Gastroesophageal sphincter (tissue), 4 donors: ENCODE results near the gene PCNT. TPM values are rescaled to one million over a fixed set of nuclear protein-coding genes. Genes with fewer than 3 reads are reported as not detected.

Source experiments
- ATAC-seq: fragments of 150-250 bp; one replicate; pipeline ENCODE4 v1.9.1; 2016; ENCODE audit warnings: mild to moderate bottlenecking, moderate library complexity
- H3K27ac ChIP-seq, 4 donors: fragments of 200-600 bp; sonication (generic) in 3 of 4; 1 replicate in 3 of 4; 2 replicates in 1 of 4; pipeline ENCODE4 v1.5.1; 2016 to 2019
- H3K27me3 ChIP-seq: fragments of 200-600 bp; sonication (generic); one replicate; pipeline ENCODE4 v1.5.1; 2019
- H3K36me3 ChIP-seq, 2 donors: fragments of 200-600 bp; sonication (generic); one replicate each; pipeline ENCODE4 v1.5.1; 2019; ENCODE audit warnings: control low read depth in 1 of 2
- H3K4me1 ChIP-seq, 3 donors: fragments of 200-600 bp; sonication (generic); 1 replicate in 2 of 3; 2 replicates in 1 of 3; pipeline ENCODE4 v1.5.1; 2016 to 2019; ENCODE audit warnings: control low read depth in 2 of 3
- H3K4me3 ChIP-seq, 2 donors: fragments of 200-600 bp; sonication (generic); one replicate each; pipeline ENCODE4 v1.5.1; 2019; ENCODE audit warnings: mild to moderate bottlenecking in 1 of 2, moderate library complexity in 1 of 2
- H3K9me3 ChIP-seq, 3 donors: fragments of 200-600 bp; sonication (generic); one replicate each; pipeline ENCODE4 v1.5.1; 2017 to 2019; ENCODE audit warnings: control low read depth in 2 of 3
- CTCF ChIP-seq, 4 experiments: fragments of 200-600 bp in 2 of 4; fragments of 450-650 bp in 2 of 4; sonication (generic) in 1 of 4; IDR thresholded peaks; one replicate each; pipeline ENCODE4 v1.5.1; 2017 to 2019; ENCODE audit warnings: antibody characterized with exemption in 4 of 4, mild to moderate bottlenecking in 2 of 4, moderate library complexity in 2 of 4
- EP300 ChIP-seq: sonication (generic); formaldehyde crosslinking; IDR thresholded peaks from one replicate; pipeline ENCODE4 v1.6.1; 2017; ENCODE audit warnings: antibody characterized with exemption, mild to moderate bottlenecking
- POLR2A ChIP-seq, 2 donors: fragments of 450-650 bp; IDR thresholded peaks; one replicate each; pipeline ENCODE4 v1.6.1; 2017; ENCODE audit warnings: antibody characterized with exemption in 2 of 2, mild to moderate bottlenecking in 2 of 2, moderate library complexity in 1 of 2
- POLR2AphosphoS5 ChIP-seq: sonication (generic); formaldehyde crosslinking; IDR thresholded peaks from one replicate; pipeline ENCODE4 v1.6.1; 2017; ENCODE audit warnings: antibody characterized with exemption
- WGBS, 2 donors: methylation state at CpG; one replicate each; pipeline ENCODE4 v1.1.5; 2018; ENCODE audit warnings: low coverage in 1 of 2; 5-methylcytosine and 5-hydroxymethylcytosine counted together
- total RNA-seq, 4 donors: library from RNA; depleted of rRNA; stranded (reverse); fragments of >200 nt; gene quantifications; one replicate each; pipeline ENCODE4 v1.1.0, GENCODE V29; 2016

PCNT gene
- total RNA-seq, 4 donors from 2014 or later: 24.3 to 31.1 (median 27.3) TPM

DNA sequence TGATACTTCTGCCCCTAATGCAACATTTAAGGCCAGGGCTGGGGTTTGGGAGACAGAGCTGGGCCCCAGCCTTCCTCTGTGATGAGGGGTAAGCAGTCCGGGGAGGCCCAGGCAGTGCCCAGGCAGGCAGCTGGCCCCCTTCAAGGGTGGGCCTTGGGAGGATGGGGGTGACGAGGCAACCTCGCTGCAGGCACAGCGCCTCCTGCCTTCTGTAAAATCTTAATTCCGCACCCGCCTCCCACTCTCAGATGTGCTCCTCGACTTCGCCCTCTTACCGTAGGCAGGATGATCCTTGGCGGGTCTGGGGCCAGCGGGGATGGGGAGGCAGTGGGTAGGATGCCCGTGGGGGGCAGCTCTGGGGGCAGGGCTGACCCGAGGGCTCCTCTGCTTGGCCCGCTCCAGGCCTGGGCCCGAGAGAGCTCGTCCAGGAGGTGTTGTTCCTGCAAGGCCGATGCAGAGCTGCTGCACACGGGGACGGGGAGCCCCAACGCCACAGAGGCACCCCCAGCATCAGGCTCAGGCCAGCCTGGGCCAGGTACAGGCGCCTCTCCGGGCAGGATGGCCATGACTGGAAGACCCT lies 9.4 kb upstream of the PCNT start:
- H3K9me3 ChIP-seq: no peaks in the 10 kb centered on the region
- no peak for TF ChIP-seq POLR2A (IDR thresholded peaks at IDR 0.05)
- no peak for TF ChIP-seq CTCF (IDR thresholded peaks at IDR 0.05)
- no peak for TF ChIP-seq POLR2AphosphoS5
- TF ChIP-seq EP300: no peak
- H3K4me3 ChIP-seq: no peak overlapping the region
- no peak overlapping the region for H3K27ac ChIP-seq
- WGBS, 2 donors: 97% methylated on average over 6 of the region's 22 CpGs; no CpG with 5 or more reads in 1 of the 2 donors
- no peaks in the 10 kb centered on the region for H3K27me3 ChIP-seq
- H3K4me1 ChIP-seq: no peaks in the 10 kb centered on the region
- H3K36me3 ChIP-seq: peaks cover 0 to 12% of the 10 kb centered on the region in 2 donors
- no peak for ATAC-seq

DNA sequence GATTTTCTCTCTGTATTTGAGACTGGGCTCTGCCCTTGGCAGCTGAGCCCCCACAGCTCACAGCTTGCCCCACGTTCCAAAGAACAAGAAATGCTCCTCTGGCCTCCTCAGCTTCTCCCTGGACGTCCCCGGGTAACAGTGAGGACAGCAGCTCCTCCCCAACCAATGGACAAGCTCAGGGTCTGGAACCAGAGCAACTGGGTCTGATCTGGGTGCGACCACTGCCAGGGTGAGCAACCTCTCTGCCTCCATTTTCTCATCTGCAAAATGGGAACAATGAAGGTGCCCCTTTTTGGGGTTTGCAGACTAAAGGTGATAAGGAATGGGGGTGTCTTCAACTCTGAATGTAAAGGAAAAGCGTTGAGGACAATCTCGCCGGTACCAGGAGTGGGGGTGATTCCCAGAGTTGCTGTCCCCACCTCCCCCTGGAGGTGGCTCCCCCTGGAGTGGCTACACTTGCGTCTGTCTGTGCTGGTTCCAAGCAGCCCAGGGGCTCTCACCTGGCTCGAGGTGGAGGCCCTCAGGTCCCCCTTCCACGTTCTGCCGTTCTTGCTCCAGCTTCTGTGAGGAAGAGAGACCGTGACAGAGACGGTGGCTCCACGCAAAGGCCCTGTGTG lies 7.1 kb upstream of the PCNT start:
- H3K9me3 ChIP-seq: no peaks in the 10 kb centered on the region
- TF ChIP-seq POLR2A (IDR thresholded peaks at IDR 0.05) (no peak), CTCF (IDR thresholded peaks at IDR 0.05) (no peak), EP300 (no peak), POLR2AphosphoS5 (no peak)
- peaks cover 0 to 3% of the 10 kb centered on the region in 2 donors for H3K36me3 ChIP-seq
- H3K27ac ChIP-seq: no peak overlapping the region
- no peak overlapping the region for H3K4me3 ChIP-seq
- H3K4me1 ChIP-seq: no peaks in the 10 kb centered on the region
- ATAC-seq: no peak
- WGBS, 2 donors: 100% methylated on average over 1 of the region's 14 CpGs; no CpG with 5 or more reads in 1 of the 2 donors
- no peaks in the 10 kb centered on the region for H3K27me3 ChIP-seq

- H3K4me3 ChIP-seq: no peak overlapping the region
- 40% methylated on average over 4 of the region's 20 CpGs; no CpG with 5 or more reads in 1 of the 2 donors for WGBS, 2 donors
- peaks cover 0 to 3% of the 10 kb centered on the region in 2 donors for H3K36me3 ChIP-seq
- peaks cover 0 to 10% (median 8%) of the 10 kb centered on the region in 3 donors for H3K4me1 ChIP-seq
- H3K27ac ChIP-seq: no peak overlapping the region
- H3K27me3 ChIP-seq: no peaks in the 10 kb centered on the region
- H3K9me3 ChIP-seq: no peaks in the 10 kb centered on the region
- ATAC-seq: no peak
- TF ChIP-seq CTCF (IDR thresholded peaks at IDR 0.05) (no peak), POLR2A (IDR thresholded peaks at IDR 0.05) (no peak), POLR2AphosphoS5 (no peak), EP300 (no peak)
Measured at GRCh38 chr21:46317710-46318463, 6.1 kb upstream of the PCNT start.

DNA sequence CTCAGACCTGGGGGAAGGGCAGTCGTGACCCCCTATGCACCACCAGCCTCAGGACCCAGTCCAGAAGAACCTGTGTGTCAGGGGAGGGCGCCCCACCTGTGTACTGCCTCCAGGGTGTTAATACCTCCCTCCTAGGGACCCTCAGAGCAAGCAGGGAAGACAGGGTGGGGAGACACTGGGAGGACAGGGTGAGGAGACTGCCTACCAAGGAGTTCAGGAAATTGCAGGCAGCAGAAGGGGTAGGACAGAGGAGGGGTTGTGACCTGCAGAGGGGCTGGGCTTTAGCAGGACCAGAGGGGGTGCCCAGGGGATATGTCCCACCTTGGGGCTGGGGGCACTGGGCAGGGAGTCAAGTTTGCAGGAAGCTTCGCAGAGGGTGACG lies 5.5 kb upstream of the PCNT start:
- H3K27ac ChIP-seq: no peak overlapping the region

More for the DNA sequence above, 5.5 kb upstream of the PCNT start:
- TF ChIP-seq POLR2AphosphoS5 (no peak), EP300 (no peak), POLR2A (IDR thresholded peaks at IDR 0.05) (no peak), CTCF (IDR thresholded peaks at IDR 0.05) (no peak)
- Histone ChIP-seq H3K36me3 (peaks cover 0 to 3% of the 10 kb centered on the region in 2 donors), H3K27me3 (no peaks in the 10 kb centered on the region), H3K4me3 (no peak overlapping the region), H3K9me3 (no peaks in the 10 kb centered on the region), H3K4me1 (peaks cover 0 to 14% (median 11%) of the 10 kb centered on the region in 3 donors)
- WGBS, 2 donors: 80% methylated on average over 2 of the region's 4 CpGs; no CpG with 5 or more reads in 1 of the 2 donors
- ATAC-seq: no peak
